Skin of body (tissue), 2 donors: ENCODE data around the gene TCN1. TPM values are rescaled to one million over a fixed set of nuclear protein-coding genes. Genes with fewer than 3 reads are reported as not detected.
"Not testable (repeated sequence)": the region's sequence is repeated elsewhere in the genome, so short reads cannot be mapped to it uniquely, and the experiment has no call there.

ENCODE experiments used
- DNase-seq: peaks from one replicate; lab custom pipeline; 2025; lab: John Stamatoyannopoulos, UW
- total RNA-seq: library from RNA; depleted of rRNA; stranded (reverse); fragments of >200 nt; gene quantifications from one replicate; pipeline ENCODE4 v1.2.3, GENCODE V29; 2014

TCN1 gene, protein sequence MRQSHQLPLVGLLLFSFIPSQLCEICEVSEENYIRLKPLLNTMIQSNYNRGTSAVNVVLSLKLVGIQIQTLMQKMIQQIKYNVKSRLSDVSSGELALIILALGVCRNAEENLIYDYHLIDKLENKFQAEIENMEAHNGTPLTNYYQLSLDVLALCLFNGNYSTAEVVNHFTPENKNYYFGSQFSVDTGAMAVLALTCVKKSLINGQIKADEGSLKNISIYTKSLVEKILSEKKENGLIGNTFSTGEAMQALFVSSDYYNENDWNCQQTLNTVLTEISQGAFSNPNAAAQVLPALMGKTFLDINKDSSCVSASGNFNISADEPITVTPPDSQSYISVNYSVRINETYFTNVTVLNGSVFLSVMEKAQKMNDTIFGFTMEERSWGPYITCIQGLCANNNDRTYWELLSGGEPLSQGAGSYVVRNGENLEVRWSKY
- total RNA-seq: 12.0 TPM

DNA sequence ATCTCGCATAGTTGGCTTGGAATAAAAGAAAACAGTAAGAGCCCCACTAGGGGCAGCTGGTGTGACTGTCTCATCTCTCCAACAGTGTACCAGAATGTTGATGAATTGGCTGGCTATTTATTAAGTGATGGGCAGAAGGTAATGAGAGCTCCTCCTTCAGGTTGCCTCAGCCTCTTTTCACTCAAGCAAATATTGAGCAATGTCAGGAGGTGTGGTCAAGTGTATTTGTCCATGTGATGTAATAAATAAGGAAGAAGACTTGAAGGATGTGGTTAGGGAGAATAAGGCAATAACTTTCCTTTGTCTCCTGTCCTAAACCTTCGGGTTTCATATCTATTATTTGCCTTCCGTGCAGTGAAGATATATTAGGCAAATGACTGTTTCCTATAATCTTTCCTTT, at the start of gene TCN1:
TCN1 (minus strand) TSS at position 91 of the 400 bp plus-strand sequence; CDS start at position 74, 17 bp downstream.
- DNase-seq: no peak

DNA sequence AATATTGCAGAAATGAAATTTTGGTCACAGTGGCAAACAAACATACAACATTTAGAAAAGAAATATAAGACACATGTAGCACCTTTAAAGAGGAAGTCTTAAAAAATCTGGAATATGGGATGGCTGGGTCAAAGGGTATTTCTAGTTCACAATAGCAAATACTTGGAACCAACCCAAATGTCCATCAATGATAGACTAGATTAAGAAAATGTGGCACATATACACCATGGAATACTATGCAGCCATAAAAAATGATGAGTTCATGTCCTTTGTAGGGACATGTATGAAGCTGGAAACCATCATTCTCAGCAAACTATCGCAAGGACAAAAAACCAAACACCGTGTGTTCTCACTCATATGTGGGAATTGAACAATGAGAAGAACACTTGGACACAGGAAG, 37.3 kb upstream of the TCN1 start:
- DNase-seq: not testable (repeated sequence)

DNA sequence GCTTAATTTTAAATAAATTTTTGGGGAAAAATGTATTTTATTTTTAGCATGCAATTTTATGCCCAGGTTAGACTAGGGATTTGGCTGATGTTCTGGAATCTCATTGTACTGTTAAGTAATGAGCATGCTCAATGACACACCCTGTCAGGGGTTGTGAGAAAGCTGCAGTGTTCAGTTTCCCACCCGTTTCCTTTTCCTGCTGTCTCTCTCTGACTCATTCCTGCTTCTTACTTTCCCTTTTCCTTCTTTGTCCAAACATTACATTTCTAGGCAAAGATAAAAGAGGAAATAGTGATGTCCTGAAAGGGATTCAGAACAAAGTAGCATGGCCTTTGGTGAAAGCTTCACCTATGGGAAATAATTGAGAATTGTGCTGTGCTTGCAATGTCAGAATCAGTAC, 35.0 kb upstream of the TCN1 start:
- peak; percentile 6 for DNase-seq

DNA sequence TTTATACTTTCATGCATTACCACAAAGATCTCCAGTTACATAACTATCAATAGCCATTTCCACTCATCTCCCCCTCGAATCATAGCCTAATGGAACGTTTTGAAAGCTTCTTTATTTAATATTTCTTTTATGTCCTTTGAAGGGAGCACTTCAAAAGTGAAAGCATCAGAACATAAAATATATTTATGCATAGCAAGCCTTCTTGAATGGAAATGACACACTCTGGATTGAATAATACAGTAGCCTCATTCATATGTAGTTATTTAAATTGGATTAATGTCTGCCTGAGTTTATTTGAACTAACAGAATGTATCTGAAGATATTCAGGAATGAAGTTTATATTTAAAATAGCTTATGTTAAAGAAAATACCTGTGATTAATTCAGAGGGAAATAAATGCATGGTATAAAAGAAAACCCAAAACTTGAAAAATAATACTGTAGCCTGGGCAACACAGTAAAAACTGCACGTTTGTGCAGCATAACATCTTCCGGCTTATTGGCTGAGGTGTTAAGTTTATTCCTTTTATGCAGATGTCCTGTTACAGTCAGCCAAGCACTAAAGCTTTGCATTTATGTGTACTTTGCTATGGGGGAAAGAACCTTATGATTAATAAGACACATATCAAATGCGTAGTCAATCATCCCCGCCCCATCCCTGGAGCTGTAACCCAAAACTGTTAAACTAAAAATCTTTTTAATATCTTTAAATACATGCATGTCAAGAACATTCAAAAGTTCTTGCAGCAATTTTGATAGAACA, 34.3 kb upstream of the TCN1 start:
- DNase-seq: no peak

DNA sequence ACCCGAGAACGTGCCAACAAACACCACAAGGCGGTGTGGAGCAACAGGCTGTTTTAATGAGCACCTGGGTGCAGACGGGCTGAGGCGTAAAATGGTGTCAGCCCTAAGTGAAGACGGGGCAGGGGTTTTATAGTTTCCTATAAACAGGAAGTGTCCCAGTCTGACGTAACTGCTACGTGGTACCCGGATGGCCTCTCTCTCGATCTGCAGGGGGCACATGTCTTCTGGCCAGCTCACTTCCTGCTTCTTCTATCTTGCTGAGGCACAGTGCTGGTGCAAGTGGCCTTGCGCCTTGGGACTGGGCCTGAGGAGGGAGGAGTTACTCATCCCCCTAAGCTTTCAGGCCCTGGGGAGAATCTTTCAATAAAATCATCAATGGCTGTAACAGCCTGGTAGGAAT, 33.2 kb upstream of the TCN1 start:
- DNase-seq: no peak

DNA sequence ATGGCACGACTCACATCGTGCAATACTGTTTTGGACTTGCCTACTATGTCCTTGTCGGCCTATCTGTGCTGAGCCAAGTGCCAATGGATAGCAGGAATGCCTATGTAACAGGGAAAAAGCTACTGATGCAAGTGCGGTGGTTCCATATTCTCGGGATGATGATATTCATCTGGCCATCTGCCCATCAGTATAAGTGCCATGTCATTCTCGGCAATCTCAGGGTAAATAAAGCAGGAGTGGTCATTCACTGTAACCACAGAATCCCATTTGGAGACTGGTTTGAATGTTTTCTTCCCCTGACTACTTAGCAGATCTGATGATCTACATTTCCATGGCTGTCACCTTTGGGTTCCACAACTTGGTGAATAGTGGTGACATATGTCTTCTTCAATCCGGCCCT, 32.4 kb upstream of the TCN1 start:
- no peak for DNase-seq

DNA sequence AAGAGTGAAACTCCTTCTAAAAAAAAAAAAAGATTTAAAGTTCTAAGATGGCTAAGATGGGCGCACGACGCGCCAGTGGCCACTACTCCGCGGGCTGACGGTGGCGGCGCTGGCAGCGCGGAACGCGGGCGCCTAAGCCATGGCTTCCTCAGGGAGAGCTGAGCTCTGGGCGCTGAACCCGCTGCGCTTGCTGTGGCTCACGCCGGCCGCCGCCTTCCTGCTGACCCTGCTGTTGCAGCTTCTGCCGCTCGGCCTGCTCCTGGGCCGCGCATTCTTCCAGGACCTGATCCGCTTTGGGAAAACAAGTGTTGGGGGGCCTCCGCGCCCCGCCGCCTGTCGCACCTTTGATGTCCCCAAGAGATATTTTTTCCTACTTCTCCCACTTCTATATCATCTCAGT, 31.8 kb upstream of the TCN1 start:
- no peak for DNase-seq

DNA sequence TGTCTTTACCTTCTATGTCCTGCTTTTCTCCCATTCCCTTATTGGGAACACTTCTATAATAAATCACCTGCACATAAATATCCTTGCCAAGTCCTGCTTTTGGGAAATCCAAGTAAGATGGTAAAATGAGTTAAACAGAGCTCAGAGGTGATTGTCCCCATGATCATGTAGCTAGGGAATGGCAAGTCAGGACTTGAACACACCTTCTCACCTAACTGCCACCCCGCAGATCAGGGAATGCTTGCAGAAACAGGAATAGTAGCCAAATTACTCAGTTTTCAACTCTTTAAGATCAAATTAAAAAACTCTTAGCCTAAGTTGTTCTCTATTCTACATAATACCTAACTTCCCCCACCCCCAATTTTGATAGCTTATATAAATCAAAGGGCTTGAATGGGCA, 28.3 kb upstream of the TCN1 start:
- no peak for DNase-seq

DNA sequence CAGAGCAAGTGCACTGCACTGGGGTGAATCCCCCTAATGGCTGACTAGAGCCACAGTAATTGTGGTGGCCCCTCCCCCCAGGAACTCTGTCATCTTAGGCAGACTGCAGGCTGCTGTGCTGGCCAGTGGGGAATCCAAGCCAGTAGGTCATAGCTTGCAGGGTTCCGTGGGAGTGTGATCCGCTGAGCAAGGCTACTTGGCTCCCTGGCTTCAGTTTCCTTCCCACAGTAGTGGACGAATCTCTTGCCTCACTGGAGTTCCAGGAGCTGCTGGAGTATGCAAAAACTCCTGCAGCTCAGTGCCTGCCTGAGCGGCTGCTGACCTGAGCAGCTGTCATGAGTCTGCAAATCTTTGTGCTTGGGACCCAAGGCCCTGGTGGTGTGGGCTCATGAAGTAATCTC, 25.5 kb upstream of the TCN1 start:
- no peak for DNase-seq

DNA sequence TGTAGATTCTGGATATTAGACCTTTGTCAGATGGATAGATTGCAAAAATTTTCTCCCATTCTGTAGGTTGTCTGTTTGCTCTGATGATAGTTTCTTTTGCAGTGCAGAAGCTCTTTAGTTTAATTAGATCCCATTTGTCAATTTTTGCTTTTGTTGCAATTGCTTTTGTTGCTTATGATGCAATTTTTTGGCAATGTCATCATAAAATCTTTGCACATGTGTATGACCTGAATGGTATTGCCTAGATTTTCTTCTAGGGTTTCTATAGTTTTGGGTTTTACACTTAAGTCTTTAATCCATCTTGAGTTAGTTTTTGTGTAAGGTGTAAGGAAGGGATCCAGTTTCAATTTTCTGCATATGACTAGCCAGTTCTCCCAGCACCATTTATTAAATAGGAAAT, 20.9 kb upstream of the TCN1 start:
- not testable (repeated sequence) for DNase-seq

DNA sequence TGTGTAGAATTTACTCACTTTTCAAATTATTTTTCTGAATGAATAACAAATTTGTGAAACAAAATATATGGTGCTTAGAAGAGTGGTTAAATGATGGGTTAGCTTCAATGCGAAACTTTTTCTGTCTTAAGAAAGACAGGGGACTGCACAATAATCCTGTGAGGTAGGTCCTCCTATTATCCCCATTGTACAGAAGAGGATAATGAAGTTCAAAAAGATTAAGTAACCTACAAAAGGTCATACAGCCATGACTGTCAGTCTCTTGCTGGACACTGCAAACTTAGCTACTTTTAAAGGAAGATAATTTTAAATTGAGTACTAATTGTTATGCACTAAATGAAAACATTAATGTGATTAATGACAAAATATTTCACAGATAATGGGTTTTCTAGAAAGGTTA, 17.3 kb upstream of the TCN1 start:
- no peak for DNase-seq

DNA sequence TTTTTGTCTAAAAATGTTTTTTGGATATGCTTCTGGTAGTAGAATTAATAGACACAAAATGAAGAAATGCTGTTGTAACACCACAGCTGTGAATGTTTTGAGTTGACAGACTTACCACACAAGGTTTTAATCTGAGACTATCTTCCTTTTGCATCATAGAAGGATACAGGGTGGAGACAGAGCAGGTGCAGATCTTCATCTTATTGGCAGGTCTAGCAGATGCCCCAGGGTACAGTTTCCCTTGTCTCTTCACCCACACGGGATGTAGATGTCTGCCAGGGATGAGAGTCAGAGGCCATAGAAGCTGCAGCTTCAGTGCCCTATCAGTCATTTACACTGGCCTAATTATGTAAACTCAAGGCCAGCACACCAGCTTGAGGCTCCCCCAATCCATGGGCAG, 13.3 kb upstream of the TCN1 start:
- no peak for DNase-seq

DNA sequence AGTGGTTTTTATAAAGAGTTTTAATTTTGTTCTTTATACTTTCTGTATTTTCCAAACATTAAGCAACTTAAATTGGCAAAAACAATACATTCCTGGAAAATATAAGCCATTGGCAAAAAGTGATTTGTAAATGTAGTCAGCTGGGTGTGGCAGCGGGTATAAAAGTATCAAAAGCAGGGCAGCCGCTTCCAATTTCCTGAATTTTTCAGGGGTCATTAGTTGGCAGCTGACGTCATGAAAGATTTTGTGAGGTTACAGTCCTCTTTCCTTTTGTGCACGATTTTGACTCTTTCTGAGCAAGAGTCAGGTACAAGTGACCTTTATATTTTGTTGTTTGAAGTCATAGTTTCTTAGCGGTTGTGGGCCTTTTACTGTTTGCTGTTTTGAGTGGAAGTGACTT, 12.3 kb upstream of the TCN1 start, which contains the start of gene OOSP3:
OOSP3 (plus strand) TSS at position 208 of the 400 bp plus-strand sequence; CDS start at position 235, 27 bp downstream.
- DNase-seq: no peak

DNA sequence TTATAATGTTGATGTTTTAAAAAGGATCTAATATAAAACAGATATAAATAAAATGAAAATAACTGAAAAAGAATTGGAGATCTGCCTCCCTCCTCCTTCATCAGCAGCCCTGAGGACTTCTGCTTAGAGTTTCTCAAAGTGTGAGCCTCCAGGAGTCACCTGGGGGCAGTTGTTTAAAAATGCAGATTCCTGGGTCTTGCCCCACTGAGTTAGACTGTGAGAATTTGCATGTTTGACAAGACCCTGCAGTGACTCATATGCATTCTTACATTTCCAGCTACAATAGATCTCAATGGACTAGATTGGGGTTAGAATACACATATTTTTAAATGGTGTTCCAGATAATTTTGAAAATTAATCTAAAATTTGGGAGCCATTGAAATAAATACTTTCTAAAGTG, 11.5 kb upstream of the TCN1 start:
- DNase-seq: no peak

DNA sequence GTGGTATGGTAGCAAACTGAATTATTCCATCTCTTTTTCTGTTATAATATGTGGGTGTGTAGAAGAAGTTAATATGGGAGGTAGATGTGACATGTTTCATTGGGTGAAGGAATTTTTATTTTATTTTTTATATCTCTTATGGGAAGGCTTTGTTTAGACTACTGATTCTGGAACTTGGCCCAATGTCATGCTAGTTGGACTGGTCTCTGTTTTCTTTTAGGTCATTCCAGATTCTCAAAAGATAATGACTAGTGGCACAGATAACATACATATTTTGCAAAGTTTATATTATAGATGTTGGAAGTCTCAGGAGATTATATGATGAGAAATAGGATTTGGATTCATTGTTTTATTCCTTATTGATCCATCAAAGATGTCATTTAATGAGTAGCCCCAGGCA, 11.0 kb upstream of the TCN1 start:
- DNase-seq: no peak

DNA sequence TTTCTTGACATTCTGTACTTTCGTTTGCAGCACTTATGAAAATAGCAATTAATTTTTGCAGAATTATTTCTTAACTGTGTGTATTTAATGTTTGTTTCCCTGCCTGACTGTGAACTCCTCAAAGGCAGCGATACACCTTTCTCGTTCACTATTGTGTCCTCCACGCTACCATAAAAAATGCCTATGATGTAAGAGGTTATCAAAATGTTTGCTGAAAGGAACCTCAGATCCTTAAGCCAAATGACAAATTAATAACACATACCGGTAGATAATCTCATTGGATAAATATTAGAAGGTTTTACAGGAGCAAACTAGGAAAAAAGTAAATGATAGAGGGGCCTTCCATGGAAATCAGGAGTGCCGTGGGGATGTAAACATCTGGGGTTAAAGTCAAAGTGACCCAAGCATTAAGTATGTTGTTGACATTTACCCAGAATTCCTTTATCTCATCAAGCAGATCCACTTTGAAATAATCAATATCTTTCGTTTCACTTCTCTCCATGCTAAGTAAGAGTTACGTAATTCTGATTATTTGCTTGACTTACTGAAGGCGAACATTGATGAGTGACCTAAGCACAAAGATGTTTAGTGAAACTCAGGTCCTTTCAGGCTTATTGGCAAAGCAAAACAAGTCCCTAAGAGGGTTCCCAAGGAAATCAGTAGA, 9.7 kb upstream of the TCN1 start:
- no peak for DNase-seq

DNA sequence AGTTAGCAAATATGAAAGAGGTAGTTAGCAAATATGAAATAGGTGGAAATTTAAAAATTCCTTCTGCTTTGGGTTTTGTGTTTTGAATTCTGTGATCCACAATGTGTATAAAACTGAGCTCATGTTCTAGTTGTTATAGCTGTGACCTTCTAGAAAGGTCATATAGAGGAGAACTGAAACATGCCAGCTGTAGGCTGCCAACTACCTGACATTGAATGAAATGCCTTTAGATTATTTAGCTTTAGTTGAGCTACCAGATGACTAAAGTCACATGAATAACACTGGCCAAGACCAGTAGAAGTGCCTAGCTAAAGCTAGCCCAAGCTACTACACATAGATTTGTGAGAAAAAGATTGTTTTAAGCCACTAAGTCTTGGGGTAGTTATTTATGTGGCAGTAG, 5.8 kb upstream of the TCN1 start:
- DNase-seq: no peak

DNA sequence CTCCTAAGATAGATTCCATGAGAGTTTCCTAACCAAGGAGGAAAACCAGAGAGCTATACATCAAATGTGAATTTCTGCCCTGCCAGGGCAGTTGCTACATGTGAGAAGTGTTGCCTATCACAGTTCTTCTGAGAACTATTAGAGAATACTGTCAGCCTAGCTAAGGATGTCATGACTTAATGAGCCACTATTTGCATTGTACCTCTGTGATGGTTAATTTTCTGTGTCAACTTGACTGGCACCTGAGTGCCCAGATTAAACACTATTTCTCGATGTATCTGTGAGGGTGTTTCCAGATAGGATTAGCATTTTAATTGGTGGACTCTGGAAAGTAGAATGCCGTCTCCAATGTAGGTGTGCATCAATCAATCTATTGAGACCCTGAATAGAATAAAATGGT, 1.7 kb upstream of the TCN1 start:
- DNase-seq: no peak

DNA sequence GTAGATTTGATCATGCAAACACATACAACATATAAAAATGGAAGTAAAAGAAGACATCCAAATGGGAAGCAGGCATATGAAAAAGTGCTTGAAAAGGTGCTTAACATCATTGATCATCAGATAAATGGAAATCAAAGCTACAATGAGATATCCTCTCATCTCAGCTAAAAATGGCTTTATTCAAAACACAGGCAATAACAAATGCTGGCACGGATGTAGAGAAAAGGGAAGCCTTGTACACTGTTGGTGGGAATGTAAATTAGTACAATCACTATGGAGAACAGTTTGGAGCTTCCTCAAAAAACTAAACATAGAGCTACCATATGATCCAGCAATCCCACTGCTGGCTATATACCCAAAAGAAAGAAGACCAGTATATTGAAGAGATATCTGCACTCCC, 549 bp upstream of the TCN1 start:
- no peak for DNase-seq

DNA sequence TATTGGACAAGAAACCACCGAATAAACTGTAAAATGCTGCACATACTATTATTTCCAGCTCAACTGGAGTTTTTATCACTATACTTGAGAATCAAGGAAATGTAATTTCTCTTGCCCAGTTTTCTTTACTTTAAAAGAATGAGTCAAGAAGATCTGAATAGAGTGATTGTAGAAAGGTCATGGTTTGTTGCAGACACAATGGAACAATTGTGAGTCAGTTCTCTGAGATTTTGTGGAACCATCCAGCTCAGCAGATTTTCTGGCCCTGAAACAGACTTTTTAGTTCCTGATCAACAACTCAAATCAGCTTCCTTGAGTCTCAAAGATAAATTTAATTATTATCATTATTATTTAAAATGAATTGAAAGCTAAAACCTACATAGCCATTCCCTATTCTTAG, 1.3 kb downstream of the TCN1 start:
- no peak for DNase-seq

DNA sequence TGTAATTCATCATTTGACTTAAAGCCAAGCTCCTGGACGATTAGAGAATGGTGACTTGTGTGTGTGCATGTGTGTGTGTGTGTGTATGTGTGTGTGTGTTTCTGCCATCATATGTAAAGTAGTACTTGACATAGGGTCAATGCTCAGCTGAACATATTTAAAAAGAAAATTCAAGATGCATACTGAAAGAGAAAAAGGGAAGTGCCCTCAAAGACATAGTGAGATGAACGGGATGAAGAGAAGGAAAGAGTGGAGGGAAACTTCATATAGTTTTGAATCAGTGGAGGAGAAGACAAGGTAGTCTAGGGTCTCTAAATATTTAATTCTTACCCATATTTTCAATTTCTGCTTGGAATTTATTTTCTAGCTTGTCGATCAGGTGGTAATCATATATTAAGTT, 4.0 kb downstream of the TCN1 start:
- no peak for DNase-seq

DNA sequence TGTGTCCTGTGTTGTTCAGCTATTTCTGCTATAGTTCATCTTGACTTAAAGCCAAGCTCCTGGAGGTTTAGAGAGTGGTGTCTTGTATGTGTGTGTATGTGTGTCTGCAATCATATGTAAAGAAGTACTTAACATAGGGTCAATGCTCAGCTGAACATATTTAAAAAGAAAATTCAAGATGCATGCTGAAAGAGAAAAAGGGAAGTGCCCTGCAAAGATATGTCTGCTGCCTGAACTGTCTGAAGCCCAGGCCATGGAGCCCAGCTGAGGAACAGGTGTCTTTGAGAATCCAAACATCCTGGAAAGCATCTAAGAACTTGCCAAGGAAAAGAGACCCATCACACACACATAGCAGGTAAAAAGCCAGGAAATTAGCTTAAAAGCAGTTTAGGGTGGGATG, 6.6 kb downstream of the TCN1 start:
- DNase-seq: no peak
